Measurements from ENCODE around the gene TFAP2A. TPM values are rescaled to one million over a fixed set of nuclear protein-coding genes. Genes with fewer than 3 reads are reported as not detected.

Gene TFAP2A
- total RNA-seq (2014; rRNA removed; shearing (Covaris generic)), result 5.2 TPM in 2 replicates

GRCh38 chr6:10414756-10415616 lies at the start of gene TFAP2A:
Gene TFAP2A (minus strand): TSS chr6:10415074. CDS start chr6:10414991, 83 bp downstream.
- peak; percentile 94 for DNase-seq (ENCODE audit: low spot score)

- DNase-seq (ENCODE audit: low spot score), result peak; percentile 14
Measured at GRCh38 chr6:10463491-10464481, 48.9 kb upstream of the TFAP2A start.

GRCh38 chr6:10463040-10463439 lies 48.2 kb upstream of the TFAP2A start:
- no peak for DNase-seq (ENCODE audit: low spot score)

- no peak for DNase-seq (ENCODE audit: low spot score)
Measured at GRCh38 chr6:10461850-10462249, 47.0 kb upstream of the TFAP2A start.

GRCh38 chr6:10460096-10460495 lies 45.2 kb upstream of the TFAP2A start:
- no peak for DNase-seq (ENCODE audit: low spot score)

- no peak for DNase-seq (ENCODE audit: low spot score)
Measured at GRCh38 chr6:10458287-10458686, 43.4 kb upstream of the TFAP2A start.

- no peak for DNase-seq (ENCODE audit: low spot score)
Measured at GRCh38 chr6:10453596-10453995, 38.7 kb upstream of the TFAP2A start.

- peak; percentile 97 for DNase-seq (ENCODE audit: low spot score)
Measured at GRCh38 chr6:10451828-10452509, 37.1 kb upstream of the TFAP2A start.

GRCh38 chr6:10451394-10451793 lies 36.5 kb upstream of the TFAP2A start:
- no peak for DNase-seq (ENCODE audit: low spot score)

- DNase-seq (ENCODE audit: low spot score), result peak; percentile 60
Measured at GRCh38 chr6:10449751-10450150, 34.9 kb upstream of the TFAP2A start.

- DNase-seq (ENCODE audit: low spot score), result no peak
Measured at GRCh38 chr6:10448096-10448495, 33.2 kb upstream of the TFAP2A start.

- DNase-seq (ENCODE audit: low spot score), result no peak
Measured at GRCh38 chr6:10446548-10446947, 31.7 kb upstream of the TFAP2A start.

- DNase-seq (ENCODE audit: low spot score), result no peak
Measured at GRCh38 chr6:10441655-10442009, 26.8 kb upstream of the TFAP2A start.

- DNase-seq (ENCODE audit: low spot score), result peak; percentile 96
Measured at GRCh38 chr6:10441004-10441654, 26.3 kb upstream of the TFAP2A start.

- no peak for DNase-seq (ENCODE audit: low spot score)
Measured at GRCh38 chr6:10437891-10438290, 23.0 kb upstream of the TFAP2A start.

GRCh38 chr6:10434235-10434634 lies 19.4 kb upstream of the TFAP2A start:
- peak; percentile 12 for DNase-seq (ENCODE audit: low spot score)

GRCh38 chr6:10433322-10433721 lies 18.4 kb upstream of the TFAP2A start:
- no peak for DNase-seq (ENCODE audit: low spot score)

GRCh38 chr6:10431423-10432164 lies 16.7 kb upstream of the TFAP2A start:
- DNase-seq (ENCODE audit: low spot score), result no peak

GRCh38 chr6:10429638-10430427 lies 15.0 kb upstream of the TFAP2A start:
- DNase-seq (ENCODE audit: low spot score), result peak; percentile 74

- no peak for DNase-seq (ENCODE audit: low spot score)
Measured at GRCh38 chr6:10426781-10427279, 12.0 kb upstream of the TFAP2A start.
